DND-41 (cell line): ENCODE measurements around the gene MRM2.

Experiments used
- CTCF ChIP-seq: IDR thresholded peaks from 2 replicates; pipeline ENCODE4 v1.5.1; 2012; ENCODE audit warnings: borderline replicate concordance, low read length, moderate library complexity, mild to moderate bottlenecking; ENCODE audit not compliant: poor library complexity, severe bottlenecking; ENCODE audit errors: extremely low read depth
- EZH2 ChIP-seq: IDR thresholded peaks from 3 replicates; pipeline ENCODE4 v1.6.1; 2012; ENCODE audit warnings: borderline replicate concordance, low read depth, mild to moderate bottlenecking, moderate library complexity, low read length, inconsistent platforms; ENCODE audit not compliant: severe bottlenecking

- TF ChIP-seq CTCF = no peak
- no peak for TF ChIP-seq EZH2
Measured at GRCh38 chr7:2190531-2190930, 51.5 kb downstream of the MRM2 start.
